ENCODE results near the gene FAH. TPM values are rescaled to one million over a fixed set of nuclear protein-coding genes. Genes with fewer than 3 reads are reported as not detected.

The FAH gene
- total and polyA plus RNA-seq, 2 experiments from 2014 or later = 16.3 to 20.3 TPM

GRCh38 chr15:80194914-80195313, 42.1 kb downstream of the FAH start:
- Histone ChIP-seq H3K27me3 (ENCODE audit: insufficient read depth) (no peaks in the 10 kb centered on the region), H3K79me2 (replicated peaks; ENCODE audit: insufficient read depth) (no peaks in the 10 kb centered on the region), H3K36me3 (ENCODE audit: insufficient read depth) (no peaks in the 10 kb centered on the region), H3K4me3 (no peak overlapping the region), H3K4me2 (no peak overlapping the region), H3F3A (replicated peaks; ENCODE audit: low read depth) (no peaks in the 10 kb centered on the region), H3K4me1 (ENCODE audit: insufficient read depth) (peaks cover 10% of the 10 kb centered on the region; the same call in 1 of the 2 replicates), H4K20me1 (replicated peaks; ENCODE audit: insufficient read depth) (no peaks in the 10 kb centered on the region), H3K9me2 (ENCODE audit: insufficient read depth) (peaks cover 17% of the 10 kb centered on the region), H2AFZ (no peak overlapping the region), H3K27ac (ENCODE audit: low read depth) (no peak overlapping the region)
- H3K4me3 Mint-ChIP-seq = no peak overlapping the region
- no peak for TF ChIP-seq CTCF (conservative IDR thresholded peaks at IDR 0.05; ENCODE audit: low read depth in 2 of 2)
- no peak for TF ChIP-seq ZNF331 (CRISPR knock-in tag; IDR thresholded peaks at IDR 0.05; ENCODE audit: low read depth)
- no peak for TF ChIP-seq NANOG (IDR thresholded peaks at IDR 0.05; ENCODE audit: borderline replicate concordance)
- no peak for TF ChIP-seq CREB1 (CRISPR knock-in tag; IDR thresholded peaks at IDR 0.05; ENCODE audit: low read depth)
- no peak for TF ChIP-seq STAT1 (IDR thresholded peaks at IDR 0.05; ENCODE audit: unreplicated experiment)
- no peak for TF ChIP-seq EZH2phosphoT487 (IDR thresholded peaks at IDR 0.05; ENCODE audit: unreplicated experiment)
- no peak for TF ChIP-seq EZH2 (IDR thresholded peaks at IDR 0.05; ENCODE audit: low read depth, unreplicated experiment)
- TF ChIP-seq REST (IDR thresholded peaks at IDR 0.05; ENCODE audit: unreplicated experiment) = no peak
- no peak for TF ChIP-seq ZNF462 (CRISPR knock-in tag; IDR thresholded peaks at IDR 0.05)
- no peak for TF ChIP-seq ETS1 (IDR thresholded peaks at IDR 0.05)
- TF ChIP-seq POLR2AphosphoS5 (IDR thresholded peaks at IDR 0.05; ENCODE audit: low read depth) = no peak
- no peak for TF ChIP-seq ZNF114 (CRISPR knock-in tag; IDR thresholded peaks at IDR 0.05)
- TF ChIP-seq JUNB (IDR thresholded peaks at IDR 0.05; ENCODE audit: unreplicated experiment) = no peak
- no peak overlapping the region for H3K27ac Mint-ChIP-seq
- DNase-seq (ENCODE audit: low spot score) = no peak
- peaks cover 4% of the 10 kb centered on the region for H3K27me3 Mint-ChIP-seq (ENCODE audit: insufficient read depth, low read depth, poor library complexity)
- ATAC-seq = no peak
- peaks cover 13% of the 10 kb centered on the region for H3K4me1 Mint-ChIP-seq
- no peaks in the 10 kb centered on the region for H3K9me3 Mint-ChIP-seq
- no peaks in the 10 kb centered on the region; the same call in 2 of the 3 replicates for H3K36me3 Mint-ChIP-seq (ENCODE audit: low read depth)
